SK-N-SH (cell line): ENCODE measurements around the gene STK4.

Experiments used
- CTCF ChIP-seq: fragments of 200-600 bp; sonication (generic); IDR thresholded peaks from 2 replicates; pipeline ENCODE4 v1.6.1; 2017; ENCODE audit warnings: antibody characterized with exemption, mild to moderate bottlenecking, moderate library complexity
- EP300 ChIP-seq, 2 experiments: IDR thresholded peaks; 2 replicates each; pipeline versions ENCODE4 v1.4.0 to v1.6.1; 2012; ENCODE audit warnings: borderline replicate concordance in 1 of 2, low read depth in 1 of 2, low read length in 1 of 2
- EZH2phosphoT487 ChIP-seq: fragments of 200-600 bp; sonication (generic); IDR thresholded peaks from 2 replicates; pipeline ENCODE4 v1.6.1; 2017; ENCODE audit warnings: low read depth, mixed run types, mild to moderate bottlenecking, antibody characterized with exemption, moderate library complexity, borderline replicate concordance
- FOXM1 ChIP-seq: IDR thresholded peaks from 2 replicates; pipeline ENCODE4 v1.4.0; 2012; ENCODE audit warnings: low read depth, mild to moderate bottlenecking
- POLR2AphosphoS5 ChIP-seq: IDR thresholded peaks from 2 replicates; pipeline ENCODE4 v1.6.1; 2012; ENCODE audit warnings: low read depth, low read length
- RAD21 ChIP-seq: IDR thresholded peaks from 2 replicates; pipeline ENCODE4 v1.6.1; 2012; ENCODE audit warnings: mild to moderate bottlenecking, low read length
- REST ChIP-seq: IDR thresholded peaks from 2 replicates; pipeline ENCODE4 v1.6.1; 2012; ENCODE audit warnings: mild to moderate bottlenecking, low read depth, low read length, moderate library complexity
- USF1 ChIP-seq: IDR thresholded peaks from 2 replicates; pipeline ENCODE4 v1.4.0; 2012; ENCODE audit warnings: low read depth, borderline replicate concordance

GRCh38 chr20:45098103-45098773 lies 131.9 kb downstream of the STK4 start:
- TF ChIP-seq EP300 (IDR thresholded peaks at IDR 0.05; ENCODE audit: borderline replicate concordance in 1 of 2, low read depth in 1 of 2, low read length in 1 of 2) (no peak), CTCF (no peak), USF1 (no peak), EZH2phosphoT487 (no peak), POLR2AphosphoS5 (no peak), REST (no peak), FOXM1 (no peak), RAD21 (no peak)
